Karpas-422 (cell line): ENCODE measurements around the gene SUSD3. TPM values are rescaled to one million over a fixed set of nuclear protein-coding genes. Genes with fewer than 3 reads are reported as not detected.

Experiments used
- DNase-seq: peaks from one replicate; pipeline ENCODE4 v3.0.0-alpha.2; 2015
- H2AFZ ChIP-seq: fragments of 200-600 bp; sonication (generic); 2 replicates; pipeline ENCODE4 v1.6.1; 2014; ENCODE audit warnings: antibody characterized with exemption, low read length, mixed read lengths
- H3K27ac ChIP-seq: fragments of 200-600 bp; sonication (generic); 2 replicates; pipeline ENCODE4 v1.5.1; 2014; ENCODE audit warnings: mild to moderate bottlenecking, low read length, moderate library complexity
- H3K27me3 ChIP-seq: fragments of 200-600 bp; sonication (generic); 2 replicates; pipeline ENCODE4 v1.6.1; 2014; ENCODE audit warnings: low read length, mixed read lengths
- H3K36me3 ChIP-seq: fragments of 200-600 bp; sonication (generic); 2 replicates; pipeline ENCODE4 v1.6.1; 2014; ENCODE audit warnings: low read length, mixed read lengths; ENCODE audit not compliant: insufficient read depth
- H3K4me1 ChIP-seq: fragments of 200-600 bp; sonication (generic); 2 replicates; pipeline ENCODE4 v1.6.1; 2014; ENCODE audit warnings: mild to moderate bottlenecking, low read length, mixed read lengths
- H3K4me2 ChIP-seq: fragments of 200-600 bp; sonication (generic); 2 replicates; pipeline ENCODE4 v1.6.1; 2014; ENCODE audit warnings: low read length, low read depth, mild to moderate bottlenecking; ENCODE audit not compliant: poor library complexity, severe bottlenecking
- H3K4me3 ChIP-seq: fragments of 200-600 bp; sonication (generic); 2 replicates; pipeline ENCODE4 v1.5.1; 2014; ENCODE audit warnings: mild to moderate bottlenecking, antibody characterized with exemption, low read length, mixed read lengths
- H3K79me2 ChIP-seq: fragments of 200-600 bp; sonication (generic); 2 replicates; pipeline ENCODE4 v1.6.1; 2014; ENCODE audit warnings: mild to moderate bottlenecking, low read length, mixed read lengths
- H3K9ac ChIP-seq: fragments of 200-600 bp; sonication (generic); 2 replicates; pipeline ENCODE4 v1.6.0; 2014; ENCODE audit warnings: low read length
- H3K9me2 ChIP-seq: fragments of 200-600 bp; sonication (generic), shearing (Covaris generic); replicated peaks from 2 replicates; pipeline ENCODE4 v1.6.0; 2014; ENCODE audit warnings: mild to moderate bottlenecking, low read length, moderate library complexity; ENCODE audit not compliant: insufficient read depth
- H3K9me3 ChIP-seq: fragments of 300-700, 200-600 bp; sonication (generic); 2 replicates; pipeline ENCODE4 v1.6.1; 2014; ENCODE audit warnings: low read length, mixed read lengths
- H4K20me1 ChIP-seq: fragments of 200-600 bp; sonication (generic); 2 replicates; pipeline ENCODE4 v1.6.1; 2014; ENCODE audit warnings: mild to moderate bottlenecking, antibody characterized with exemption, low read length, low read depth; ENCODE audit not compliant: insufficient read depth
- total RNA-seq: library from RNA; depleted of rRNA; stranded (reverse); fragments of >200 nt; shearing (Covaris generic); gene quantifications from 2 replicates; pipeline ENCODE4 v1.2.3, GENCODE V29; 2014; ENCODE audit warnings: low replicate concordance

SUSD3 gene
- total RNA-seq, 1 experiment from 2014 or later: 6.2 TPM

- Histone ChIP-seq H3K9me3 (no peaks in the 10 kb centered on the region), H2AFZ (no peak overlapping the region), H3K36me3 (no peaks in the 10 kb centered on the region), H3K9me2 (no peaks in the 10 kb centered on the region), H3K27ac (no peak overlapping the region), H3K79me2 (no peaks in the 10 kb centered on the region), H3K4me3 (no peak overlapping the region), H3K4me2 (no peak overlapping the region), H3K27me3 (no peaks in the 10 kb centered on the region), H4K20me1 (peaks cover 6% of the 10 kb centered on the region; the same call in 1 of the 2 replicates), H3K4me1 (peaks cover 19% of the 10 kb centered on the region), H3K9ac (no peak overlapping the region)
- no peak for DNase-seq
Observed at GRCh38 chr9:93129691-93130500, 71.4 kb downstream of the SUSD3 start.

- DNase-seq: no peak
- Histone ChIP-seq H3K4me3 (no peak overlapping the region), H2AFZ (no peak overlapping the region), H3K27ac (no peak overlapping the region), H3K4me2 (no peak overlapping the region), H3K79me2 (no peaks in the 10 kb centered on the region), H3K9ac (no peak overlapping the region), H4K20me1 (peaks cover 6% of the 10 kb centered on the region; the same call in 1 of the 2 replicates), H3K9me2 (no peaks in the 10 kb centered on the region), H3K36me3 (no peaks in the 10 kb centered on the region), H3K9me3 (no peaks in the 10 kb centered on the region), H3K4me1 (peaks cover 21% of the 10 kb centered on the region), H3K27me3 (no peaks in the 10 kb centered on the region)
Observed at GRCh38 chr9:93130861-93131481, 72.5 kb downstream of the SUSD3 start.

DNA sequence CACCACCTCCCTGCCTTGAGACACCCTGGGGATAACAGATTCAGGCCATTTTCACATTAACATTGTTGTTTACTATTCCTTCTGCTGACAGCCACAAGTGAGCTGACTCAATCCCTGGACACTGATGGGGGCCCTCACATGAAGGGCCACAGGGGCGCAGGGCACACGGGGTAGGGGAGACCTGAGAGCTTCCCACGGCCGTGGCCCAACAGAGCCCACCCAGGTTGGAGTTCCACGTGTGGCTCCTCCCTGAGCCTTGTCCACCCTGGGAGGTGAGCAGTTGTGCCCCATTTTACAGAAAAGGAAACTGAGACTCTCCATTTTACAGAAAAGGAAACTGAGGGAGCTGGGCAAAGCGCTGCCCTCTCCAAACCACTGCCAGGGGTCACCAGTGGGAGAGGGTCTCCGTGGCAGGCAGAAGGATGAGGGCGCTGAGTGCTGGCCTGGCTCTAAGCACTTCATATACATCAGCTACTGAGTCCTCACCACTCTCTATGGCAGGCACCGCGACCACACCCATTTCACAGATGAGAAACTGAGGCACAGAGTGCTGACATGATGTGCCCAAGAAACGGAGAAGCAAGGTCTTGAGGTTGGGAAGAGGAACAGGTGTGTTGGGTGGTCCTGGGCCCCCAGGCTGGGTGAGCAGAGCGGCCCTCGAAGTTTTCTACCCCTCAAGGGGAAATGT is 73.2 kb downstream of the SUSD3 start:
- Histone ChIP-seq H3K27ac (no peak overlapping the region), H4K20me1 (peaks cover 6% of the 10 kb centered on the region; the same call in 1 of the 2 replicates), H3K9ac (no peak overlapping the region), H2AFZ (no peak overlapping the region), H3K9me3 (no peaks in the 10 kb centered on the region), H3K9me2 (no peaks in the 10 kb centered on the region), H3K36me3 (no peaks in the 10 kb centered on the region), H3K27me3 (no peaks in the 10 kb centered on the region), H3K4me1 (peaks cover 29% of the 10 kb centered on the region), H3K4me3 (no peak overlapping the region), H3K79me2 (no peaks in the 10 kb centered on the region), H3K4me2 (no peak overlapping the region)
- no peak for DNase-seq

DNA sequence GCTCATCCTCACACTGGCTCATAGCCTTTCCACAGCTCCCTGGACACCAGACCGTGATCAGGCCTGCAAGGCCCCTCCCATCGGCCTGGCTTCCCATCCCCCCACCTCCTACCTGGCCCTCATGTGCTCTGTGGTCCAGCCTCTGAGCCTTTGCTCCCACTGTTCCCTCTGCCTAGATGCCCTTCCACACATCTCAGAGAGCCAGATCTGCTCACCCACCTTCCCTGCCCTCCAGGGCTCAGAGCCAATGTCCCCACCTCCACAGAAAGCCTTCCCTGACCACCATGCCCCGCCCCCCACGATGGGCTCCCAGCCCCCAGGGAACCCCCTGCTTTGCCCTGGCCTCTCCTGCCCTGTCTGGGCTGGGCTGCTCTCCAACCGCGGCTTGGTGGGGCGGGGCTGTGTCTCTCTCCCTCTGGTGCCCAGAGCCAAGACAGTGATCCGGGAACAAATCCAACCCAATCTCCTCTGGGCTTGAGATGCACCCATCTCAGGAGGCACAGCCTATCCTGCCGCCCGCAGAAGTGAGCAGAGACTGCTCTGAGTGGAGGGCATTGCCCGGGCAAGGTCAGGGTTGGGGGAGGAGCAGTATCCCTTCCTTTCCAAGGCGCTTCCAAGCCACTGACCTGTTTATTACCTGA is 73.9 kb downstream of the SUSD3 start:
- H3K79me2 ChIP-seq: no peaks in the 10 kb centered on the region
- peaks cover 6% of the 10 kb centered on the region; the same call in 1 of the 2 replicates for H4K20me1 ChIP-seq
- no peak overlapping the region for H2AFZ ChIP-seq
- H3K4me1 ChIP-seq: peaks cover 36% of the 10 kb centered on the region
- no peak overlapping the region for H3K4me2 ChIP-seq
- no peaks in the 10 kb centered on the region for H3K9me2 ChIP-seq
- H3K27me3 ChIP-seq: no peaks in the 10 kb centered on the region
- no peak overlapping the region; the same call in 1 of the 2 replicates for H3K4me3 ChIP-seq
- DNase-seq: no peak
- H3K9ac ChIP-seq: no peak overlapping the region
- no peak overlapping the region for H3K27ac ChIP-seq
- H3K9me3 ChIP-seq: no peaks in the 10 kb centered on the region
- H3K36me3 ChIP-seq: no peaks in the 10 kb centered on the region

DNA sequence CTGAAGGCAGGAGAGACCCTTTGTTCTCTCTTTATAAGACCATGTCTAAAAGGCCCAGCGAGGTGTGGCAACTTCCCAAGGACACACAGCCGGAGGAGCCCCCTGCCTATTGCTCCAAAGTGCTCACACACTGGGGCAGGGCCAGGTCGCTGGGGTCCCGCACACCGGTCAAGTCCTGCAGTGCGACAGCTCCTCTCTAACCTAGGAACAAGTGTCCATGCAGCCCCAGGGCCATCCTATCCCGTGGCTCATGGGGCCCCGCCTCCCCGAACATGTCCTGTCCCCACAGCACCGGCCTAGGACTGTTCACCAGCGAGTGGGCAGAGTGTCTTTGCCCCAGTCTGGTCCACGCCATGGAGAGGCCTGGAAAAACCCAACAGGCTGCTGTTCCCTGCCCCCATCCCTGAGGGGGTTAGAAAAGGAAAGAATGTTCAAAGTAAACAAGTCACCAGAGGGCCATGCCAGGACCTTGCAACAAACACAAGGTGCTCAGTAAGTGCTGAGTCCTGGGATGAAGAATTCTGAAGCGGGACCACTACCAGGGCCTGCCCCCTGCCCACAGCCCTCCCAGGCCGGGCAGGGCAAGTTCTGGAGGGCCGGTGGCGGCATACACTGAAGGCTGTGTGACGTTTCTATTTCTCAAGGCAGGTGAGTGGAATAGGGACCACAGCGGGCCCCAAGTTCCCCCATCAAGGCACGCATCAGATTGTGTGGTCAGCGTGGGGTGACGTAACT is 74.6 kb downstream of the SUSD3 start:
- Histone ChIP-seq H3K4me3 (peak overlapping the region; percentile 79), H3K9ac (peak overlapping the region; percentile 73), H3K4me2 (peak overlapping the region; percentile 91), H3K9me2 (no peaks in the 10 kb centered on the region), H3K79me2 (no peaks in the 10 kb centered on the region), H2AFZ (no peak overlapping the region), H3K27me3 (no peaks in the 10 kb centered on the region), H3K36me3 (no peaks in the 10 kb centered on the region), H3K4me1 (peaks cover 43% of the 10 kb centered on the region), H3K9me3 (no peaks in the 10 kb centered on the region), H3K27ac (no peak overlapping the region), H4K20me1 (peaks cover 6% of the 10 kb centered on the region; the same call in 1 of the 2 replicates)
- no peak for DNase-seq

- peak overlapping the region; percentile 91 for H3K4me2 ChIP-seq
- H4K20me1 ChIP-seq: peaks cover 6% of the 10 kb centered on the region; the same call in 1 of the 2 replicates
- peak; percentile 67 for DNase-seq
- H2AFZ ChIP-seq: peak overlapping the region; percentile 38; the same call in 1 of the 2 replicates
- H3K27me3 ChIP-seq: no peaks in the 10 kb centered on the region
- no peaks in the 10 kb centered on the region for H3K36me3 ChIP-seq
- H3K9me2 ChIP-seq: no peaks in the 10 kb centered on the region
- peak overlapping the region; percentile 79 for H3K4me3 ChIP-seq
- no peaks in the 10 kb centered on the region for H3K9me3 ChIP-seq
- no peak overlapping the region for H3K27ac ChIP-seq
- H3K79me2 ChIP-seq: no peaks in the 10 kb centered on the region
- H3K9ac ChIP-seq: peak overlapping the region; percentile 73
- peaks cover 48% of the 10 kb centered on the region for H3K4me1 ChIP-seq
Observed at GRCh38 chr9:93133681-93134014, 75.1 kb downstream of the SUSD3 start.

GRCh38 chr9:93134015-93134739 is 75.7 kb downstream of the SUSD3 start, which contains the start of gene NINJ1:
NINJ1 (minus strand) TSS chr9:93134251; CDS start chr9:93134217, 34 bp downstream.
- H3K79me2 ChIP-seq: no peaks in the 10 kb centered on the region
- peak; percentile 80 for DNase-seq
- peak within 1 kb of the TSS; percentile 91 for H3K4me2 ChIP-seq
- peak within 1 kb of the TSS; percentile 79 for H3K4me3 ChIP-seq
- H3K9ac ChIP-seq: peak within 1 kb of the TSS; percentile 73
- peaks cover 51% of the 10 kb centered on the region for H3K4me1 ChIP-seq
- H3K9me3 ChIP-seq: no peaks in the 10 kb centered on the region
- H2AFZ ChIP-seq: peak within 1 kb of the TSS; percentile 77
- no peaks in the 10 kb centered on the region for H3K27me3 ChIP-seq
- H4K20me1 ChIP-seq: peaks cover 6% of the 10 kb centered on the region; the same call in 1 of the 2 replicates
- no peaks in the 10 kb centered on the region for H3K36me3 ChIP-seq
- H3K9me2 ChIP-seq: no peaks in the 10 kb centered on the region
- H3K27ac ChIP-seq: no peak within 1 kb of the TSS
